IPS-20b (cell line): ENCODE results near the gene ASB4.
"Not testable (repeated sequence)": the region's sequence is repeated elsewhere in the genome, so short reads cannot be mapped to it uniquely, and the experiment has no call there.

ENCODE experiments used
- H3K27ac ChIP-seq: one replicate; pipeline ENCODE4 v1.5.1; 2013; ENCODE audit warnings: low read length
- H3K27me3 ChIP-seq: 2 replicates; pipeline ENCODE4 v1.6.1; 2013; ENCODE audit warnings: mild to moderate bottlenecking, low read length, inconsistent platforms; ENCODE audit not compliant: insufficient read depth
- H3K36me3 ChIP-seq: 2 replicates; pipeline ENCODE4 v1.6.1; 2013; ENCODE audit warnings: low read depth, mild to moderate bottlenecking, inconsistent platforms, low read length, moderate library complexity; ENCODE audit not compliant: insufficient read depth
- H3K4me1 ChIP-seq: 2 replicates; pipeline ENCODE4 v1.6.1; 2013; ENCODE audit warnings: mild to moderate bottlenecking, control low read depth, inconsistent platforms, low read length, moderate library complexity; ENCODE audit not compliant: insufficient read depth
- H3K4me3 ChIP-seq: 2 replicates; pipeline ENCODE4 v1.5.1; 2013; ENCODE audit warnings: mild to moderate bottlenecking, low read length, inconsistent platforms
- H3K9ac ChIP-seq: 2 replicates; pipeline ENCODE4 v1.6.1; 2013; ENCODE audit warnings: low read depth, mild to moderate bottlenecking, inconsistent platforms, low read length, moderate library complexity
- H3K9me3 ChIP-seq: 2 replicates; pipeline ENCODE4 v1.6.1; 2013; ENCODE audit warnings: mild to moderate bottlenecking, low read depth, low read length, inconsistent platforms; ENCODE audit not compliant: insufficient read depth

The ASB4 gene

DNA sequence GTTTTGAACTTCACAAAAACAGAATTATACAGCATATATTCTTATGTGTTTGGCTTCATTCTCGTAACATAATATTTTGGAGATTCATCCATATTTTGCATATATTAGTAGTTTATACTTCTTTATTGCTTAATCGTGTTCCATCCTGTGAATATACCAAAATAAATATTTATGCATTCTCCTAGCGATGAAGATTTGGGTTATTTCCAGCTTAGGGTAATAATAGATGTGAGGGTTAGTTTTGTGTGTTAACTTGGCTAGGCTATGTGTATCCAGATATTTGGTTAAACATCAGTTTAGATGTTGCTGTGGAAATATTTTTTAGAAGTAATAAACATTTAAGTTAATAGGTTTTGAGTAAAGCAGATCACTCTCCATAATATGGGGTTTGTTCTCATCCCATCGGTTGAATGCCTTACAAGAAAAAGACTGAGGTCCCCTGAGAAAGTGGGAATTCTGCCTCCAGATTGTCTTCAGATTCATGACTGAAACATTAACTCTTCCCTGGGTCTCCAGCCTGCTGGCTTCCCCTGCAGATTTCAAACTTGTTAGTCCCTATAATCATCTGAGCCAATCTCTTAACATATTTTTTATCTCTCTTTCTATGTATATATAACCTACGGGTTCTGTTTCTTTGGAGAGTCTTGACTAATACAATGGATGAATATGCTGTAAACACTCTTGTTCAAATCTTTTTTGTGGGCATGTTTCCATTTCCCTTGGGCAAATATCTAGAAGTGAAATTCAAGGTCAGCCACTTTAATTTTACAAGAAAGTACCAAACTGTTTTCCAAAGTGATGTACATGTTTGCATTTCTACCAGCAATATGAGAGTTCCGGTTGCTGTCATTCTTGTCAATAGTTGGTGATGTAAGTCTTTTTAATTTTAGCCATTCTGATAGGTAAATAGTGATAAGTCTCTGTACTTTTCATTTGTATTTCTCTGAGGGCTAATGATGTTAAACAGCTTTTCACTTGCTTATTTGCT is 61.9 kb downstream of the ASB4 start:
- H3K36me3 ChIP-seq: no peaks in the 10 kb centered on the region
- H3K9ac ChIP-seq: no peak overlapping the region
- H3K9me3 ChIP-seq: no peaks in the 10 kb centered on the region
- no peaks in the 10 kb centered on the region for H3K27me3 ChIP-seq
- no peak overlapping the region for H3K4me3 ChIP-seq
- H3K4me1 ChIP-seq: peaks cover 3% of the 10 kb centered on the region
- no peak overlapping the region for H3K27ac ChIP-seq

GRCh38 chr7:95549818-95550529 is 64.2 kb downstream of the ASB4 start:
- H3K27ac ChIP-seq: no peak overlapping the region
- H3K9me3 ChIP-seq: no peaks in the 10 kb centered on the region
- no peak overlapping the region for H3K9ac ChIP-seq
- H3K4me1 ChIP-seq: peaks cover 3% of the 10 kb centered on the region
- H3K4me3 ChIP-seq: no peak overlapping the region
- H3K36me3 ChIP-seq: no peaks in the 10 kb centered on the region
- no peaks in the 10 kb centered on the region for H3K27me3 ChIP-seq

- H3K27me3 ChIP-seq: no peaks in the 10 kb centered on the region
- H3K4me1 ChIP-seq: no peaks in the 10 kb centered on the region; the same call in 1 of the 2 replicates
- H3K4me3 ChIP-seq: no peak overlapping the region
- H3K9ac ChIP-seq: no peak overlapping the region
- no peaks in the 10 kb centered on the region for H3K36me3 ChIP-seq
- H3K9me3 ChIP-seq: no peaks in the 10 kb centered on the region
- H3K27ac ChIP-seq: no peak overlapping the region
These were observed 64.8 kb downstream of the ASB4 start for GRCh38 chr7:95550546-95550945.

- H3K9me3 ChIP-seq, H3K4me3 ChIP-seq, H3K27me3 ChIP-seq, H3K4me1 ChIP-seq, H3K9ac ChIP-seq, H3K36me3 ChIP-seq, H3K27ac ChIP-seq: not testable (repeated sequence)
These were observed 66.5 kb downstream of the ASB4 start for GRCh38 chr7:95552010-95552926.

- Histone ChIP-seq H3K4me3 (no peak overlapping the region), H3K9ac (no peak overlapping the region), H3K27me3 (no peaks in the 10 kb centered on the region), H3K9me3 (no peaks in the 10 kb centered on the region), H3K4me1 (no peaks in the 10 kb centered on the region; the same call in 1 of the 2 replicates), H3K27ac (no peak overlapping the region), H3K36me3 (no peaks in the 10 kb centered on the region)
These were observed 68.2 kb downstream of the ASB4 start for GRCh38 chr7:95553939-95554338.

- Histone ChIP-seq H3K9me3 (no peaks in the 10 kb centered on the region), H3K27me3 (no peaks in the 10 kb centered on the region), H3K4me1 (no peaks in the 10 kb centered on the region), H3K9ac (no peak overlapping the region), H3K27ac (no peak overlapping the region), H3K36me3 (no peaks in the 10 kb centered on the region), H3K4me3 (no peak overlapping the region)
These were observed 71.0 kb downstream of the ASB4 start for GRCh38 chr7:95556777-95557176.

GRCh38 chr7:95558864-95559263 is 73.1 kb downstream of the ASB4 start:
- no peaks in the 10 kb centered on the region for H3K27me3 ChIP-seq
- H3K27ac ChIP-seq: no peak overlapping the region
- no peaks in the 10 kb centered on the region for H3K4me1 ChIP-seq
- H3K9me3 ChIP-seq: no peaks in the 10 kb centered on the region
- no peaks in the 10 kb centered on the region for H3K36me3 ChIP-seq
- no peak overlapping the region for H3K9ac ChIP-seq
- no peak overlapping the region for H3K4me3 ChIP-seq

DNA sequence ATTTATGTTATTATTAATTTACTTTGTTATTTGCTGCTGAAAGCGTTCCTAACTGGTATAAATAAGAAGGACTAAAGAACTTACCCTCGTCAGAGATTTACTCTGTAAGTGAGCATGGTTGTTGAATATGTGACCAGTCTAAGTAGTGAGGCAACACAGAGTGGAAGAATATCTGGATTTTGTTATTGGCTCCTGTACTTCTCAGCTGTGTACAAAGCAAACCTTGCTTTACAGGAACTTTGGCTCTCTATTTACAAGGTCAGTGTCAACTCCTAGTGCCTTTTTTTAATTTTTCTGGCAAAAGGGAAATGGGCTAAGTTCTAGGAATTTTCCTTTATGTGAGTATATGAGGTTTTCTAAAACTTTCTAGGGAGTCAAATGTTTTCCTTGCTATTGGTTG is 74.9 kb downstream of the ASB4 start:
- H3K4me3 ChIP-seq: no peak overlapping the region
- H3K27ac ChIP-seq: no peak overlapping the region
- H3K9me3 ChIP-seq: no peaks in the 10 kb centered on the region
- H3K36me3 ChIP-seq: no peaks in the 10 kb centered on the region
- no peaks in the 10 kb centered on the region for H3K27me3 ChIP-seq
- H3K9ac ChIP-seq: no peak overlapping the region
- H3K4me1 ChIP-seq: no peaks in the 10 kb centered on the region

DNA sequence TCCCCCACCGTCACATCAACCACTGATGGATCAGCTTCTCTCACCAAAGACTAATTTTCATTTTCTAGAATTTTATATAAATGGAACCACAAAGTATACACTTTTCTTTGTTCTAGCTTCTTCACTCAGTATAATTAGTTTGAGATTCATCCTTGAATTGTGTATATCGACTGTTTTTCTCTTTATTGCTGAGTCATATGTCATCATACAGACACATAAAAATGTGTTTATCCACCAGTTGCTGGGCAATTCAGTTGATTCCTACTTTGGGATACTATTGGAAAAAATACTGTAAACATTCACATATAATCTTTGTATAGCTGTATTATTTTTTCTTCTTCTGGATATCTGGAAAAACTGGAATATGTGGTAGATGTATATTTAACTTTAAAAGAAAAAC is 84.0 kb downstream of the ASB4 start:
- Histone ChIP-seq H3K9ac (no peak overlapping the region), H3K27me3 (no peaks in the 10 kb centered on the region)

GRCh38 chr7:95577137-95577536 is 91.4 kb downstream of the ASB4 start:
- H3K9me3 ChIP-seq: no peaks in the 10 kb centered on the region; the same call in 1 of the 2 replicates
- H3K4me1 ChIP-seq: no peaks in the 10 kb centered on the region
- H3K27me3 ChIP-seq: no peaks in the 10 kb centered on the region
- H3K27ac ChIP-seq: no peak overlapping the region
- no peak overlapping the region for H3K9ac ChIP-seq
- H3K36me3 ChIP-seq: no peaks in the 10 kb centered on the region
- no peak overlapping the region for H3K4me3 ChIP-seq

More for the DNA sequence above, 84.0 kb downstream of the ASB4 start:
- Histone ChIP-seq H3K36me3 (no peaks in the 10 kb centered on the region), H3K9me3 (no peaks in the 10 kb centered on the region; the same call in 1 of the 2 replicates), H3K4me3 (no peak overlapping the region), H3K4me1 (no peaks in the 10 kb centered on the region), H3K27ac (no peak overlapping the region)

DNA sequence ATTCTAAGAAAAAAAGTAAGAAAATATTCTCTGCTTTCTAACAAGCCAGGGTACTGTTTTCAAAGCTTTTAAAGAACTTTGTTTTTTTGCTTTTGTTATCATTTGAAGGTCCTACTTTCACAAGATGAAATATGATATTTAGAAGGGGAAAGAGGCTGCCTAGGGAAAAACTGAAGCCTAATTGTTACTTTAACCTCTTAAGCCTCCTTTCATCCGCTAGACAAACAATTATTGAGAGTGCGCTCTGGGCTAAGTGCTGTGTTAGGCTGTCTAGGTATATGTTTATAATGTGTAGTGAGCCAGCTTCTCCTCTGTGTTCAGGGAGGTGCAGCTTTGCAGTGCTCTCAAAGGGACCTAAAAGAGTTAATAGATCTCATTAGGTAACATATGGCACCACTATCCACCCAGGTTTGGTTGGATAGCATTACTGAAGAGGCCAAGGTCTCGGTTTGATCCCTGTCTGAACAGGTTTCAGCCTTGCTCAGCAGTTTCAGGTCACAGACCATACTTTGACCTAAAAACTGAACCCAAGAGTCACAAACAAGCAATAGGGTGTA is 92.6 kb downstream of the ASB4 start:
- H3K9ac ChIP-seq: no peak overlapping the region
- H3K9me3 ChIP-seq: no peaks in the 10 kb centered on the region; the same call in 1 of the 2 replicates
- no peaks in the 10 kb centered on the region for H3K4me1 ChIP-seq
- no peaks in the 10 kb centered on the region for H3K27me3 ChIP-seq
- H3K36me3 ChIP-seq: no peaks in the 10 kb centered on the region
- H3K27ac ChIP-seq: no peak overlapping the region
- H3K4me3 ChIP-seq: no peak overlapping the region
